HG02798 (cell line): ENCODE data around the gene TENM4.

Source experiments
- ATAC-seq: cut with Tn5 transposase; IDR thresholded peaks from one replicate; pipeline ENCODE4 v1.9.1; 2021; ENCODE audit warnings: mild to moderate bottlenecking; ENCODE audit not compliant: unreplicated experiment, poor library complexity

Gene TENM4

DNA sequence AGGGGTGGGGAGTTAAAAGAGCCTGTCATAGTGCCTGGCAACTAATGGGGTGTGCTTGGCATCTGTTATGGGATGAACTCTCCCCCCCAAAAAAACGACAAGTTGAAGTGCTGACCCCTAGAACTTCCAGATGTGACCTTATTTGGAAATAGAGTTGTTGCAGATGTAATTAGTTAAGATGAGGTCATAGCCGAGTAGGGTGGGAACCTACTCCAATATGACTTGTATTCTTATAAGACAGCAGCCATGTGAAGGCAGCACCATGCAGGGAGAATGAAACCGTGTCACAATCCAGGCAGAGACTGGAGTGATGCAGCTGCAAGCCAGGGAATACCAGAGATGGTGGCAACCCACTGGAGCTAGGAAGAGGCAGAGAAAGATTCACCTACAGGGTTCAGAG lies 394.5 kb downstream of the TENM4 start:
- ATAC-seq: no peak

DNA sequence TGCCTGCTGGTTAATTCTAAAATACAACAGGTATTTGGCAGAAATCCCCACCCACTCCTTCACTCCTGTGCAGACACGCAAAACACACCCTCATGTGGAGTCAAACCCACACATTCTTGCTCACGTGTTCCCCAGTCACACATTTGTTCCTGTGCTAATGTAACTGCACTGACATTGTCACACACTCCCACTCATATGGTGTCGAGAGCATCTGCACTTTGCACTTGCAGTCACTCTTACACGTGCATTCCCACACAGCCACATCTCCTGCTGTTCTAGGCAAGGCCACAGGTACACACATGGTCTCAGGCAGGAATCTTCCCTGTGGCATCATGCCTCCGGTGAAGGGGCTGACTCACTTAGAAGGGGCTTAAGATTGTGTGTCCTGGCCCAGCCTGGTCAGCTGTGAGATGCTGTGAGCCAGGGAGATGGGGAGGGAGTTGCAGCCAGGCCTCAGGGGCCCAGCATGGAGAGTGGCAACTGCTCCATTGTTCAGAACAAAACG lies 395.0 kb downstream of the TENM4 start:
- ATAC-seq: peak; percentile 77

DNA sequence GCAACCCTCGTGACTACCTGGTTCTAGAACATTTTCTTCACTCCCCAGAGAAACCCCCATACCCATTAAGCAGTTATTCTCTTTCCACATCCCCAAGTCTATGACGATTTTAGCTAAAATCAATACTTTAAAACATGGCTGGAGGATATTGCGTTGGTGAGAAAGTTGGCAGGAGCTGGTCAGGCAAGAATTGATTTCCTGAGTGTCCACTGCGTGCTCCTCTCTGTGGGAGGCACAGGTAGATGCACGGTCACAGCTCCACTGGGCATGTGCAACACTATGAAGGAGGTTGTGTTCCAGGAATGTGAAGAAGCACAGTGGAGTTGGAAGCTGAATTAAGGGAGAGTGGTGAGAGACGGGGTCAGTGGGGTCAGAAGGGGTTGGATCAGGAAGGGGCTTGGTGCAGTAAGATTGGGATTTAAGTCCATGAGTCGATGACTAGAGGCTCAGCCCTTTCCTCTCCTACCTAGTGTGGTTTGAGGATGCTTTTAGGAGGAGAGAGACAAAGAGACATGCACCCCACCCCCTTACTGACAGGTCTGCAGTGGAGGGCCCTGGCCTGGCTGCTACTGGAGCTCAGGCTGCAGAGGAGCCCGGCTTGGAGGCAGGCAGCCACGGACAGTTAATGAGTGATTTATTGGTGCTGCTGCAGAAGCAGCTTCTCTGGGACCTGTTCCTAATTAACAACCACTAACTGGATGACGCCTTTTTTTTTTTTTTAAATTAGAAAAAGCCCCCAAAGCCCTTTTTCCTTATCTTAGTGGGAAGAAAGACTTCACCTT lies 395.6 kb downstream of the TENM4 start:
- peak; percentile 29 for ATAC-seq

- no peak for ATAC-seq
Observed at GRCh38 chr11:79044201-79044600, 396.6 kb downstream of the TENM4 start.

GRCh38 chr11:79043726-79044125 lies 397.1 kb downstream of the TENM4 start:
- no peak for ATAC-seq

DNA sequence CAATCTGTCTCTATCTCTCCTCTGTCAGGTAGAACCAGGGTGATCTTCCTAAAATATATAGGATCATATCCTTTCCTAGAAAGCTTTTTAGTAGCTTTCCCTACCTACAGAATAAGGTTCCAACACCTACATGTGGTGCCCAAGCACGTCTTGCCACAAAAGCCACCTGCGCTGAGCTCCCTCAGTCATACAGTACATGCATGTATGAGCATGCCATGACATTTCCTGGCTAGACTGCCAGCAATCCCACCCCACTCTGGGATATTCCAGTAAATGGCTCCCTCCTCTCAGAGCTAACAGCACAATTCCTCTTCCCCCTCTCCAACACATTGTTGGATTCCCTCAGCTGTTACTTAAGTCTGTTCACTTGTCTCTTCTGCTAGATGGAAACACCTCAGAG lies 398.0 kb downstream of the TENM4 start:
- no peak for ATAC-seq

- ATAC-seq: no peak
Observed at GRCh38 chr11:79040348-79040747, 400.5 kb downstream of the TENM4 start.

- ATAC-seq: no peak
Observed at GRCh38 chr11:79039122-79039521, 401.7 kb downstream of the TENM4 start.

DNA sequence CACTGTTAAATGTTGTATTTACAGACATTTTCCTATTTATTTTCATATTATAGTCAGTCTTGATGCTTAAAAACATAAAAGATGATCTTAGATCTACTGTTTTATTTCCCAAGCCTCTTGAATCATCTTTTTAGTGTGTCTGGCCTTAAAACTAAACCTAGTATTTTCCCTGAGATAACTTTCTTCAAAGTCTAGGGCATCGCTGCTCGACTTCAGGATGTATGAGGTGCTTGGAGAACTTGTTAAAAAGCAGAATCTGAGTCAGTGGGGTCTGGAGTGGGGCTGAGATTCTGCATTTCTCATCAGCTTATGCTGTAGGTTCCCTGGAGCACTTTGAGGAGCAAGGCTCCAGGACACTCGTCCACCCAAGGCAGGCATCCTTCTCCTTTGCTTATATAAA lies 404.9 kb downstream of the TENM4 start:
- no peak for ATAC-seq

- no peak for ATAC-seq
Observed at GRCh38 chr11:79033833-79034232, 407.0 kb downstream of the TENM4 start.

GRCh38 chr11:79030448-79030847 lies 410.4 kb downstream of the TENM4 start:
- ATAC-seq: no peak

DNA sequence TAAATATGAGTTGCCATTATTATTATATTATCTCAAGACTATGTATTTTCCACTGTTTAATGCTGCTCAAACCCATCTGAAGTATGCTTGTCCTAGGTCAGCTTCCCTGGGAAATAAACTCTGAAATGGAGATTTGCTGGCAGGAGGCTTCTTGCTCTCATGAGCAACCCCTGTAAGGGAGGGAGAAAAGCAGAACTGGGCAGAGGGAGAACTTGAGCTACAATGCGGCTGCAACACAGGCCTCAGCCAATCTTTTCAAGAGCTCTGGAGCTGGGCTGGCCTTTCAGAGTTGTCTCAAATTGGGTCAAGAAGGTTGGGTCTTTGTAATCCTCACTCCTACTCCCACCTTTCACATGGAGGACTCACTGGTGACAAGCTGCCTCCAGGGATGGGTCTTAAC lies 412.6 kb downstream of the TENM4 start:
- no peak for ATAC-seq

DNA sequence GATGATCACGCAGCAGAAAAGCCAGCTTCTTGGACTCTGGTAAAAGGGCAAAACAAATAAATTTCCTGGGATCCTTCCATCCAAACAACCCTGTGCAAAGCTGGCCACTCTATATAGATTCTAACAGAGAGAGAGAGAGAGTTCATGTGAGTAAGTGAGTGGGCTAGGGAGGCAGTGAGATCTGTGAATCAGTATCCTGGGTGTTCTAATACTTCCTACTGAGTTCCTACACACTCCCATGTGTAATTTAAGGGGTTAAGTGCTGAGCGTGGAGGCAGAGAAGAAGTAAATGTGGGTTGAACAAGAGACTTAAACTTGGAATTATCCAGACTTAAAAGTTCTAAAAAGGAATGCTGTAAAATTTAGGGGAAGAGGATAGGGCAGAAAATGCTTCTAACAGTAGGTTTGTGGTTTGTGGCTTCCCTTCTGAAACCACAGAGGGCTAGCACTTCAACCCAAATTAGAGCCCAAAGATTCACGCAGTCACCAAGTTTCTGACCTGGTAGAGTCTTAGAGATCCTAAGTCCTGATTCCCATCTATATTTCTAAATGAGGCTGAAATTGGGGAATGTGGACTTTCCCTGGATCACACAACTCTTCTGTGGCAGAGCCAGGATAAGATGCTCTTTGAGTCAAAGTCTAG lies 413.9 kb downstream of the TENM4 start:
- peak; percentile 77 for ATAC-seq

- ATAC-seq: no peak
Observed at GRCh38 chr11:79025622-79026021, 415.2 kb downstream of the TENM4 start.

GRCh38 chr11:79025097-79025496 lies 415.7 kb downstream of the TENM4 start:
- no peak for ATAC-seq

DNA sequence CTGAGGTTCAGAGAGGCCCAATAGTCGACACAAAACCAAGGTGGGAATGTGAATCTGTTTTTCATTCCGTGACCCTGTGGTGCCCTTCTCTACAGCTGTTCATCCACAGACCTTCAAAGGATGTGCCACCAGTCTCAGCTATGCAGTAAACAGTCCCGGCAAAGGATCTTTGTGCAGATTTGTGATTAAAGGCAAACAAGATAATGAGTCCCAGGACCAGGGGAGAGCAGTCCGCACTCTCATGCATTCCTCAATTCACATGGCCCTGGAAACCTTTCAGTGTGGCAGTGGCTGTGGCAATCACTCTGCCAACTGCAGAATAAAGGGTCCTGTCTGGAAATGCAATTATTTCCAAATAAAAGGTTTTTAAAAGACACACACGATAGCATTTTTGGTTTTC lies 418.6 kb downstream of the TENM4 start:
- no peak for ATAC-seq

GRCh38 chr11:79021601-79022000 lies 419.2 kb downstream of the TENM4 start:
- no peak for ATAC-seq

- ATAC-seq: no peak
Observed at GRCh38 chr11:79019975-79020374, 420.9 kb downstream of the TENM4 start.

GRCh38 chr11:79019277-79019676 lies 421.6 kb downstream of the TENM4 start:
- no peak for ATAC-seq

- no peak for ATAC-seq
Observed at GRCh38 chr11:79018371-79018849, 422.4 kb downstream of the TENM4 start.

GRCh38 chr11:79017811-79018210 lies 423.0 kb downstream of the TENM4 start:
- no peak for ATAC-seq

DNA sequence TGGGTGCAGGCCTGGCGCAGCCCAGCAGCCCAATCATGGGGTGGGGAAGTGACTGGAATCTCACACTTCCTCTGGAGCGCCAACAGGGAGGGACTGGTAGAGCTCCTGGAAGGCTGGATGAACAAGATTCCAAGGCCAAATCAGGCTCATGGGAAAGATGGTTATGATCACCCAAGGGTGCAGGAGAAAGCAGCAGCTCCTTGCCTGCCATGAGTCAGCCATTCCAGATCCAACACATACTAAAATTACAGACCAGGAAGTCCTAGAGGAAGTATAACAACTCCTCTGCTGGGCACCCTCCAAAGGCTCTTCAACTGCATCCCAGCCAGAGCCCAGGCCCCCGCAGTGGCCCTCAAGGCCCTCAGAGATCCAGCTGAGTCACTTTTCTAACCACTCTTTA lies 427.3 kb downstream of the TENM4 start:
- ATAC-seq: no peak
